GM11168 (cell line): ENCODE data around the gene BMP7.
"Not testable (repeated sequence)": the region's sequence is repeated elsewhere in the genome, so short reads cannot be mapped to it uniquely, and the experiment has no call there.

Experiments
- in situ Hi-C: fragments of 300-500 bp; cut with MboI; formaldehyde crosslinking; loops from one replicate; pipeline ENCODE4 v1.12.0; 2022; ENCODE audit warnings: low sequenced_read_pairs; ENCODE audit not compliant: unreplicated experiment

Gene BMP7

GRCh38 chr20:57252559-57253162 lies 13.8 kb downstream of the BMP7 start:
- in situ Hi-C loops, result no loop called here

GRCh38 chr20:57251949-57252348 lies 14.5 kb downstream of the BMP7 start:
- in situ Hi-C loops, result no loop called here

- in situ Hi-C loops, result no loop called here
Observed at GRCh38 chr20:57251344-57251743, 15.1 kb downstream of the BMP7 start.

GRCh38 chr20:57250607-57251343 lies 15.7 kb downstream of the BMP7 start:
- in situ Hi-C loops, result no loop called here

GRCh38 chr20:57249772-57250171 lies 16.7 kb downstream of the BMP7 start:
- in situ Hi-C loops, result no loop called here

GRCh38 chr20:57249073-57249472 lies 17.4 kb downstream of the BMP7 start:
- in situ Hi-C loops, result no loop called here

- in situ Hi-C loops, result no loop called here
Observed at GRCh38 chr20:57248132-57248797, 18.2 kb downstream of the BMP7 start.

- in situ Hi-C loops, result no loop called here
Observed at GRCh38 chr20:57247292-57247965, 19.0 kb downstream of the BMP7 start.

GRCh38 chr20:57245997-57246396 lies 20.4 kb downstream of the BMP7 start:
- in situ Hi-C loops, result no loop called here

GRCh38 chr20:57244627-57245214 lies 21.7 kb downstream of the BMP7 start:
- in situ Hi-C loops, result no loop called here

- in situ Hi-C loops, result no loop called here
Observed at GRCh38 chr20:57244221-57244585, 22.2 kb downstream of the BMP7 start.

GRCh38 chr20:57243480-57244220 lies 22.8 kb downstream of the BMP7 start:
- in situ Hi-C loops, result no loop called here

- in situ Hi-C loops, result no loop called here
Observed at GRCh38 chr20:57242414-57242813, 24.0 kb downstream of the BMP7 start.

- in situ Hi-C loops, result no loop called here
Observed at GRCh38 chr20:57241363-57241991, 25.0 kb downstream of the BMP7 start.

- in situ Hi-C loops, result no loop called here
Observed at GRCh38 chr20:57240581-57241362, 25.7 kb downstream of the BMP7 start.

- in situ Hi-C loops, result not testable (repeated sequence)
Observed at GRCh38 chr20:57239725-57240124, 26.7 kb downstream of the BMP7 start.

GRCh38 chr20:57239324-57239723 lies 27.1 kb downstream of the BMP7 start:
- in situ Hi-C loops, result not testable (repeated sequence)

- in situ Hi-C loops, result no loop called here
Observed at GRCh38 chr20:57238089-57238488, 28.4 kb downstream of the BMP7 start.

GRCh38 chr20:57237585-57237953 lies 28.9 kb downstream of the BMP7 start:
- in situ Hi-C loops, result no loop called here
